ENCODE measurements around the gene SMARCC1. TPM values are rescaled to one million over a fixed set of nuclear protein-coding genes. Genes with fewer than 3 reads are reported as not detected.

Gene SMARCC1
- total RNA-seq, 1 experiment from 2014 or later: 168 TPM

- H3K4me2 ChIP-seq (ENCODE audit: low read length): no peak overlapping the region
- no peaks in the 10 kb centered on the region for H3K9me3 ChIP-seq (ENCODE audit: control insufficient read depth in 1 of 2, insufficient read depth in 1 of 2, low read depth in 1 of 2, low read length in 2 of 2)
- ChIA-PET POLR2A (no interaction called here), CTCF (no interaction called here), RAD21 (ENCODE audit: low non-redundant PET in 1 of 2, low total read pairs in 2 of 2, uncharacterized antibody in 2 of 2, unreplicated experiment in 2 of 2) (no interaction called here)
- ATAC-seq (no peak), DNase-seq (ENCODE audit: low read depth, low spot score) (no peak)
- H4K20me1 ChIP-seq (ENCODE audit: insufficient read depth): peaks cover 9% of the 10 kb centered on the region; the same call in 1 of the 2 replicates
- no peak overlapping the region for H3K27ac ChIP-seq (ENCODE audit: low read depth, low read length)
- TF ChIP-seq CTCF (IDR thresholded peaks at IDR 0.05 in 2 of 3, conservative IDR thresholded peaks at IDR 0.05 in 1 of 3; ENCODE audit: borderline replicate concordance in 1 of 3, insufficient read depth in 1 of 3, low read depth in 2 of 3, low read length in 2 of 3): no peak
- TF ChIP-seq ATF3 (IDR thresholded peaks at IDR 0.05): no peak
- TF ChIP-seq SRF (IDR thresholded peaks at IDR 0.05; ENCODE audit: low read depth): no peak
- TF ChIP-seq MAX (IDR thresholded peaks at IDR 0.05): no peak
- no peak for TF ChIP-seq EZH2 (IDR thresholded peaks at IDR 0.05)
- no peak for TF ChIP-seq POLR2A (IDR thresholded peaks at IDR 0.05; ENCODE audit: borderline replicate concordance, extremely low read depth, insufficient read depth, insufficient read length)
- TF ChIP-seq CBX3 (IDR thresholded peaks at IDR 0.05; ENCODE audit: low read depth): no peak
- no peak for TF ChIP-seq EZH2phosphoT487 (IDR thresholded peaks at IDR 0.05; ENCODE audit: borderline replicate concordance)
- TF ChIP-seq REST (IDR thresholded peaks at IDR 0.05; ENCODE audit: low read depth): no peak
- TF ChIP-seq FOSL1 (IDR thresholded peaks at IDR 0.05; ENCODE audit: low read depth): no peak
- no peak for TF ChIP-seq ELF1 (IDR thresholded peaks at IDR 0.05; ENCODE audit: borderline replicate concordance, low read depth)
- TF ChIP-seq CEBPB (IDR thresholded peaks at IDR 0.05; ENCODE audit: low read depth): no peak
- TF ChIP-seq SP1 (IDR thresholded peaks at IDR 0.05; ENCODE audit: low read depth): no peak
- no peak for TF ChIP-seq ZFX (IDR thresholded peaks at IDR 0.05)
- no peak for TF ChIP-seq ZNF274 (IDR thresholded peaks at IDR 0.05; ENCODE audit: low read depth, low read length)
- TF ChIP-seq YY1 (IDR thresholded peaks at IDR 0.05; ENCODE audit: extremely low read depth, insufficient replicate concordance, low read depth, low read length): no peak
- no peak for TF ChIP-seq POLR2AphosphoS5 (IDR thresholded peaks at IDR 0.05; ENCODE audit: low read depth, low read length)
- no peak for TF ChIP-seq RAD21 (IDR thresholded peaks at IDR 0.05; ENCODE audit: low read depth)
- no peak for TF ChIP-seq TCF7L2 (IDR thresholded peaks at IDR 0.05; ENCODE audit: borderline replicate concordance, extremely low read depth, insufficient read depth, insufficient read length)
- H3K36me3 ChIP-seq (ENCODE audit: control insufficient read depth in 1 of 2, insufficient read depth in 2 of 2, low read length in 2 of 2): peaks cover 39 to 42% of the 10 kb centered on the region in 2 experiments
- intact Hi-C loops (cut with micrococcal nuclease): no loop called here
- peaks cover 25% of the 10 kb centered on the region for H3K79me2 ChIP-seq (ENCODE audit: insufficient read depth, low read length)
- BruUV-seq (replicated peaks): no TSS peak
- H3K9ac ChIP-seq (ENCODE audit: low read length): no peak overlapping the region
- no peaks in the 10 kb centered on the region for H3K27me3 ChIP-seq (ENCODE audit: insufficient read depth, low read length)
- H2AFZ ChIP-seq (ENCODE audit: low read depth, low read length, poor library complexity, severe bottlenecking): no peak overlapping the region
- no peaks in the 10 kb centered on the region for H3K9me2 ChIP-seq (ENCODE audit: insufficient read depth)
- no peak overlapping the region for H3K4me3 ChIP-seq (replicated peaks in 1 of 2; ENCODE audit: low read depth in 1 of 2, low read length in 2 of 2)
- no peaks in the 10 kb centered on the region for H3K4me1 ChIP-seq (ENCODE audit: control insufficient read depth in 1 of 2, insufficient read depth in 2 of 2, low read length in 2 of 2)
Measured at GRCh38 chr3:47636921-47637320, 144.8 kb downstream of the SMARCC1 start.
